ENCODE data around the gene MEOX2.

The MEOX2 gene

GRCh38 chr7:15621468-15621867 lies 65.0 kb downstream of the MEOX2 start:
- no peaks in the 10 kb centered on the region for H3K36me3 ChIP-seq (replicated peaks)
- H3K27me3 ChIP-seq (replicated peaks), result no peaks in the 10 kb centered on the region
- H3K4me3 ChIP-seq (ENCODE audit: low read depth, low read length), result no peak overlapping the region
- no peak overlapping the region for H3K27ac ChIP-seq
- no peak for TF ChIP-seq CTCF (IDR thresholded peaks at IDR 0.05; ENCODE audit: low read depth, low read length, missing control alignments)
- in situ Hi-C loops (cut with HindIII; ENCODE audit: low pct_ligation_motif_present, low sequenced_read_pairs), result no loop called here
- no peak for DNase-seq

- Histone ChIP-seq H3K27ac (no peak overlapping the region), H3K27me3 (replicated peaks) (no peaks in the 10 kb centered on the region), H3K4me3 (ENCODE audit: low read depth, low read length) (no peak overlapping the region), H3K36me3 (replicated peaks) (no peaks in the 10 kb centered on the region)
- in situ Hi-C loops (cut with HindIII; ENCODE audit: low pct_ligation_motif_present, low sequenced_read_pairs), result no loop called here
- TF ChIP-seq CTCF (IDR thresholded peaks at IDR 0.05; ENCODE audit: low read depth, low read length, missing control alignments), result no peak
- DNase-seq, result no peak
Observed at GRCh38 chr7:15620491-15621185, 65.8 kb downstream of the MEOX2 start.

- no peak for TF ChIP-seq CTCF (IDR thresholded peaks at IDR 0.05; ENCODE audit: low read depth, low read length, missing control alignments)
- no peak for DNase-seq
- Histone ChIP-seq H3K4me3 (ENCODE audit: low read depth, low read length) (no peak overlapping the region), H3K36me3 (replicated peaks) (no peaks in the 10 kb centered on the region), H3K27me3 (replicated peaks) (no peaks in the 10 kb centered on the region), H3K27ac (no peak overlapping the region)
- in situ Hi-C loops (cut with HindIII; ENCODE audit: low pct_ligation_motif_present, low sequenced_read_pairs), result no loop called here
Observed at GRCh38 chr7:15618275-15618674, 68.2 kb downstream of the MEOX2 start.

GRCh38 chr7:15612205-15612604 lies 74.3 kb downstream of the MEOX2 start:
- no peak overlapping the region for H3K27ac ChIP-seq
- H3K27me3 ChIP-seq (replicated peaks), result no peaks in the 10 kb centered on the region
- no peaks in the 10 kb centered on the region for H3K36me3 ChIP-seq (replicated peaks)
- H3K4me3 ChIP-seq (ENCODE audit: low read depth, low read length), result no peak overlapping the region
- in situ Hi-C loops (cut with HindIII; ENCODE audit: low pct_ligation_motif_present, low sequenced_read_pairs), result no loop called here
- no peak for DNase-seq
- TF ChIP-seq CTCF (IDR thresholded peaks at IDR 0.05; ENCODE audit: low read depth, low read length, missing control alignments), result no peak

GRCh38 chr7:15610503-15610902 lies 76.0 kb downstream of the MEOX2 start:
- Histone ChIP-seq H3K27ac (no peak overlapping the region), H3K27me3 (replicated peaks) (no peaks in the 10 kb centered on the region), H3K4me3 (ENCODE audit: low read depth, low read length) (no peak overlapping the region), H3K36me3 (replicated peaks) (no peaks in the 10 kb centered on the region)
- in situ Hi-C loops (cut with HindIII; ENCODE audit: low pct_ligation_motif_present, low sequenced_read_pairs), result no loop called here
- DNase-seq, result no peak
- no peak for TF ChIP-seq CTCF (IDR thresholded peaks at IDR 0.05; ENCODE audit: low read depth, low read length, missing control alignments)

GRCh38 chr7:15609287-15609686 lies 77.2 kb downstream of the MEOX2 start:
- Histone ChIP-seq H3K4me3 (ENCODE audit: low read depth, low read length) (no peak overlapping the region), H3K36me3 (replicated peaks) (no peaks in the 10 kb centered on the region), H3K27ac (no peak overlapping the region), H3K27me3 (replicated peaks) (no peaks in the 10 kb centered on the region)
- DNase-seq, result no peak
- in situ Hi-C loops (cut with HindIII; ENCODE audit: low pct_ligation_motif_present, low sequenced_read_pairs), result no loop called here
- TF ChIP-seq CTCF (IDR thresholded peaks at IDR 0.05; ENCODE audit: low read depth, low read length, missing control alignments), result no peak

Measured in brain microvascular endothelial cell (primary cell).